ENCODE results near the gene RPN2. TPM values are rescaled to one million over a fixed set of nuclear protein-coding genes. Genes with fewer than 3 reads are reported as not detected.

Gene RPN2
- total RNA-seq, 1 donor from 2014 or later = 128 TPM

DNA sequence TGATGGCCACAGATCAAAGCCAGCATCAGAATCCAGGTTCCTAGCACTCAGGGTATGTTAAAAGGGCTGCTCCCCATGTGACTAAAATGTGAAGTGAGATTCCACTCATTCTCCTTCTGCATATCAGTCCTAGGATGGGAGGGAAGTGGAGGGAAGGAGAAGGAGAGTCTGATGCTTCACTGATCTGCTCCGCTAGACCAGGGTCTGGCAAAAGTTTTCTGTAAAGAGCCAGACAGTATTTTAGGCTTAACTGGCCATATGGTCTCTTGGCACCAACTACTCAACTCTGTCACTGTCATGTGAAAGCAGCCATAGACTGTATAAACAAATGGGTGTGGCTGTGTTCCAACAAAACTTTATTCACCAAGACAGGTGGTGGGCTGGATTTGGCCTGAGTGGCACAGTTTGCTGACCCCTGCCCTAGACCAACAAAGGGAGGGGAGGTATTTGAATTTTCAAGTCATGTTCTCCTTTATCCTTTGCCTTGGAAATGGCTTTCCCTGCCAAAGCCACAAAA lies 59.9 kb downstream of the RPN2 start:
- no peak for ATAC-seq
- no peak for DNase-seq (ENCODE audit: low spot score)

DNA sequence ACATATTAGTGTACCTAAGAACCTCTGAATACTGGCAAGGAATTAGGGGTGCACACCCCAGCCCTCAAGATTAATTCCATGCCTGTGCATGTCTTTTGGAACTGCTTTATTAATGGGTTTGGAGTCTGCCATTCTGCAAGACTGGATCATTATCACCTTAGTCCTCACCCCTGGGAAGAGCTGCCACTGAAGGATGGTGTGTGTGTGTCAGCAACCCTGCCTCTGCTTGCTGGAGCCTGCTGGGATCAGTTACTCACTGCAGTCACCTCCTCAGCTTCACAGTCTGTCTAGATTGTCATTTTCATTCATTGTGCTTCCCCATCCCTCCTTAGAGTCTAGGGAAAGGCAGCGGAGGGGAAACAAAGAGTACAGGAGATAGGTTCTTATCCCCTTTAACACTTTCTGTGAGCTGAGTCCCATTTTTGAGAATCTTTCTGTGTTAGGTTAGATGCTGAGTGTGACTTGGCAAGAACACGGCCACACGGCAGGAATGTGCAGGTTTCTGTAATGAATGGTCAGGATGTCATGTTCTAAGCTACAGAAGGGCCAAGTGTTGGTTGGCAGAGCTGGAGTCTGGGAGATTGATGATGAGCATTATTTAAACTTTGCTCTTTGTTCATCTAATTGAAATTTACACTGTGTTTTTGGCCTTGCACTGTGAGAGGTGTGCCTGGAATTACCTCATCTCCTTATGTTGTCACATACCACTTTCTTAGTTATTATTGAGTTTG lies 61.4 kb downstream of the RPN2 start:
- DNase-seq (ENCODE audit: low spot score) (no peak), ATAC-seq (no peak)

- DNase-seq (ENCODE audit: low spot score) = peak; percentile 57
- peak; percentile 18 for ATAC-seq
Measured at GRCh38 chr20:37242503-37242902, 63.4 kb downstream of the RPN2 start.

GRCh38 chr20:37243076-37243936 lies 64.2 kb downstream of the RPN2 start:
- DNase-seq (ENCODE audit: low spot score) (peak; percentile 82), ATAC-seq (peak; percentile 84)

- peak; percentile 76 for ATAC-seq
- peak; percentile 86 for DNase-seq (ENCODE audit: low spot score)
Measured at GRCh38 chr20:37243937-37244571, 64.9 kb downstream of the RPN2 start.

DNA sequence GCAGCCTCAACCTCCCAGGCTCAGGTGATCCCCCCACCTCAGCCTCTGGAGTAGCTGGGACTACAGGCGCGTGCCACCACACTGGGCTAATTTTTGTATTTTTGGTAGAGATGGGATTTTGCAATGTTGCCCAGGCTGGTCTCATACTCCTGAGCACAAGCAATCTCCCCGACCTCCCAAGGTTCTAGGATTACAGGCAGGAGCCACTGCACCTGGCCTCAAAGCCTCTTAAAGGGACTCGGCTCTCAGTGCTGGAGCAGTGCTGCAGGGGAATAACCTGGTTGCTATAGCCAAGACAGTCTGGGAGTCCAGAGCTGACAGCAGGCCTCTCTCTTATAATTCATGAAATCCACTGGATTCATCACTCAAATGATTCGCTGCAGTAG lies 65.4 kb downstream of the RPN2 start:
- DNase-seq (ENCODE audit: low spot score) = no peak

GRCh38 chr20:37245216-37246150 lies 66.4 kb downstream of the RPN2 start:
- DNase-seq (ENCODE audit: low spot score) = no peak

More for the DNA sequence above, 65.4 kb downstream of the RPN2 start:
- no peak for ATAC-seq

DNA sequence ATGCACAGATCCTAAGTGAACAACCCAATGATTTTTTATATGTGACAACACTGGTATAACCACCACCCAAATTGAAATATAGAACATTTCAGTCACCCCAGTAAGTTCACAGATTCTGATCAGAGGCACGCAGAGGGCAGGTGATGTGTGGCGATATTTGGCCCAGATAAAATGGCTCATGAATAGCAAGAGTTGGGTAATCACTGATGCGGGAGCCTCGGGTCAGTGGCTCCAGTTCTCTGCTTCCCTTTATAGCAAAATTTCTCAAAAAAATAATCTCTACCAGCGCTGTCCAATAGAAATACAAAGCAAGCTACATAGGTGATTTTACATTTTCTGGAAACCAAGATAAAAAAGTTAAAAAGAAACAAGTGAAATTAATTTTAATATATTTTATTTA lies 67.6 kb downstream of the RPN2 start:
- DNase-seq (ENCODE audit: low spot score) (no peak), ATAC-seq (no peak)

More at GRCh38 chr20:37245216-37246150, 66.4 kb downstream of the RPN2 start:
- ATAC-seq = no peak

DNA sequence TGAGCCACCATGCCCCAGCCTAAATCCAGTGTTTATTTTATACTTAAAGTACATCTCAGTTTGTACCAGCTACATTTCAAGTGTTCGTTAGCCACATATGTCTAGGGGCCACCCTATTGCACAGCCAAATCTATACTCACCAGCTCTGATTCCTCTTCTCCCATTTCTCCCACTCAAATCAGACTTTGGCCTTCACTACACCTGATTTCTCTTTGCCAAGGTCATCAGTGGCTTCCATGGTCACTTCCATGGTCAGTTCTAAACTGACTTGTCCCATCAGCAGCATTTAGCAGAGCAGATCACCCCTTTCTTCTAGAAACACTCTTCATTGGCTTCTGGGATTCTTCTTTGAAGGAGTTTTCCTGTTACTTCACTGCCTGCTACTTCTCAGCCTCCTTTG lies 68.4 kb downstream of the RPN2 start:
- ATAC-seq = no peak

GRCh38 chr20:37249304-37249703 lies 70.2 kb downstream of the RPN2 start:
- DNase-seq (ENCODE audit: low spot score) (no peak), ATAC-seq (no peak)

More for the DNA sequence above, 68.4 kb downstream of the RPN2 start:
- DNase-seq (ENCODE audit: low spot score) = no peak

DNA sequence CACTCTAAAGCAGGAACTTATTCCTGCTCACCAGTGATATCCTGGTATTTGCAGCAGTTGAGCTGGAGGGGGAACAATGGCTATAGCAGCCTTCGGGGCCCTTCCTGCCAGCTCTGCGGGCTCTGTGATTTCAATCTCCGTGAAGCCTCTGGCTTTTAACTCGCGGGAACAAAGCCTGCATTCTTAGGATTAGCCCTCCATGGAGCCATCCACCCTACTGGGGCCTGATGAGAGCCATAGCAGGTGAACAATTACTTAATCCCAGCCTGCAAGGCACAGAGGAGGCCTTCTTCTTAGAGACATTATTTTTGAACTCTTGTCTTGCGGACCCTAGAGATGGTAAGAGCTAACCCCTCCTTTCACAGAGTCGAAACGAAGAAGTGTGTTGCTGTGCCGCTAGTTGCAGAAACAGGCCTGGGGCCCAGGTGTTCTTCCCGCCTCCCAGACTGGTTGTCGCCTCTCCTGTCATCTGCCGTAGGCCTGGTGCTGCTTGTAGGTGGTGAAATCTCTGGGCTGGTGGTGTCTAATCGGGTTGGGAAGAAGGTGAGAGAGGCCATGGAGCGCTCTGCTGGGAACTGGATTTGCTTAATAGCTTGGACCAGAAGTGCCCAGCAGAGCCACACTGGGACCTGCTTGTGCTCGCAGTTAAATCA lies 72.8 kb downstream of the RPN2 start:
- no peak for ATAC-seq
- no peak for DNase-seq (ENCODE audit: low spot score)

- no peak for DNase-seq (ENCODE audit: low spot score)
- ATAC-seq = no peak
Measured at GRCh38 chr20:37253087-37253486, 74.0 kb downstream of the RPN2 start.

DNA sequence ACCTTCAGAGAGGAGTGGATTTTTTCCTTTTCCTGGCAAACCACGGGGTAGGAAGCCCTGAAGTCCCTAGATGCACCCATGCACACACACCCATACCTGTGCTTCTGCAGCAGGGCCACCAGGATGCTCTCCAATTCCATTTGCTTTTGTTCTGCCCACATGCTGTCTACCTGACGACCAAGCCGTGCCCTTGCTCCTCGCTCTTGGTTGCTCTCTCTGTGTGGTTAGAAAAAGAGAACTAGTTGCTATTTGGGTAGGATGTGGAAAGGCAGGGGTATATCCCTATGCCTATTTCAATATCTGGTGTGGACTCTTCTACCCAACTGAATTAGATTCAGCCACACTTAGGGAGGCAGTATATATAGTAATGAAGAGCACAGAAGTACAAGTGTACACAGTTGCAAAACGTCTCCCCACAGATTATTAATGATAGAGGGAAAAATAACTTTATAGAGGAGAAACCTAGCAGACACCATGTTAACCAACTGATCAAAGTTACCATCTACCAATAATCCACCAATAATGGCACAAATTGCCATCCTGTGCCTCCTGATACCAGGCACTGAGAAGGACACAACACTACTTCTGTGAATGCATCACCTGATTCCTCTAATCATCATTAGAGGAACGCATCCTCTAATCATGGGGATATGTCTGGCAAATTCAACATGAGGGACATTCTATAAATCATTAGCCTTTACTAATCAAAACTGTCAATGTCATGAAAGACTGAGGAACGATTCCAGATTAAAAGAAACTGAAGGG lies 75.2 kb downstream of the RPN2 start:
- ATAC-seq (no peak), DNase-seq (ENCODE audit: low spot score) (no peak)

GRCh38 chr20:37256286-37256685 lies 77.2 kb downstream of the RPN2 start:
- ATAC-seq (no peak), DNase-seq (ENCODE audit: low spot score) (no peak)

DNA sequence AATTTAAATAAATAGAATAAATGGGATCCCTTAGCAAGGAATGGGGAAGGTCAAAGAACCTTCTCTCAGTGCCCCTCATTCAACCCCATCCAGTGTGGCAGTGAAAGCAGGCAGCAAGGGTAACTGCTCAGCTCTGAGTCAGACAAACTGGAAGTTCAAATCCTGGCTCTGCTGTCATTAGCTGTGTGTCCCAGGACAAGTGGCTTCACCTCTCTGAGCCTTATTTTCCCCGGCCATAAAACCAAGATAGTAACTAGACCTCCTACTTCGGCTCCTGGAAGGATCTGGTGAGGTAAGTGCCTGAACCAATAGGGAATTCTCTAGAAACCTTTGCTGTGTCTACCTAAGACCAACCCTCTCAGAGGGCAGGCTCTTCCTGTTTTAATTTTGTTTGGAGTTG lies 78.4 kb downstream of the RPN2 start:
- no peak for DNase-seq (ENCODE audit: low spot score)
- no peak for ATAC-seq

DNA sequence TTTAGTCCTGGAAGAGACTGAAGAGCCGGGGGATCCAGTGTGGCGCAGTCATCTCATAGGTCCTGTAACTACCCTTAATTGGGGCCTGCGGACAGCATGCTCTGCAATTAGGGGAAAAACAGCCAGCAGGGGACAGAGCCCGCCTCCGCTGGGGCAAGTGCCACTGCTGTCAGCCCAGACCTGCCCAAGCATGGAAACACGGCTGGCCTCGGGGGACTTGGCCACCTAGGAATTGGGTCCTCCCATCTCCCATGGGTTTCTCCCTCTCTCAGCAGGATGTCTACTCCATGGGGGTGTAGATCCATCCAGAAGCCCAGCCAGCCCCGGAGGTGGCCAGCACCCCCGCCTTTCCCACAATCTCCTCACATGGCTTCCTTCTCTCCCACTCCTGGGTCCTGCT lies 78.9 kb downstream of the RPN2 start:
- ATAC-seq = no peak
- DNase-seq (ENCODE audit: low spot score) = no peak

GRCh38 chr20:37259031-37259430 lies 79.9 kb downstream of the RPN2 start:
- no peak for ATAC-seq
- DNase-seq (ENCODE audit: low spot score) = no peak

DNA sequence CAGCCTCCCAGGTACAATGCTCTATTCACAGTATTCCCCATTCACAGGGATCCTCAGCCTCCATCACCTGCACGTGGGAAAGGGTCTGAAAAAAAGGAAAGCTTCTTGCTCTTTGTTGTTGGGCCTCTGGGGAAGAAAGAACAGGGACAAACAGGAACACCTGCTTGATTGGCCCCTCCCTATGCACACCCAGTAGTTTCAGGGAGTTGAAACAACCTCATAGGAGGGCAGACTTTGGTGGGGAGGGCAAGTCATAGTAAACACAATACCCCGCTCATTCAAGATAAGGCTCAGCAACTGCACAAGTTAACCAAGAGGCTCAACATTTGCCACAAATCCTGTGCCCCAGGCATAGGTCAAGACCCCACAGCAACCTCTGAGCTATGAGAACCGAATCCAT lies 80.7 kb downstream of the RPN2 start:
- ATAC-seq (no peak), DNase-seq (ENCODE audit: low spot score) (no peak)

DNA sequence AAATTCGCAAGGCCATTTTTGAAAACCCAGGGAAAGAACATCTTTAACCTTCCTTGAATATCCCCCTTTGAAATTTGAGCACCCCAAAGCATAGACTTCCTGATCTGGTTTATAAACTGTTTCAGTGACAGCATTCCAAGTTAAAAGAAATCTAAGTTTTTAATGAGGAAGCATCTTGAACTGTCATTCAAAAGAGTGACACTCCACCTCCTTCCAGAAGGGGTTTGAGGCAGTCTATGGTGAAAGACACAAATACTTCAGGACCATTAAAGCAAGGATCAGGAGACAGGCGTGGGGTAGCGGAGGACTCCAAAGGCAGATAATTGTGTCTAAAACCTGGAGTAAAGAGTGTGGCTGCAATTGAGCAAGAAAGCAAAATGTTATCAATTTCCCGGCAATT lies 81.8 kb downstream of the RPN2 start:
- no peak for ATAC-seq
- DNase-seq (ENCODE audit: low spot score) = no peak

Measured in left lobe of liver (tissue), 2 donors.